GM18870 (cell line): ENCODE measurements around the gene CCL20.
"Not testable (repeated sequence)": the region's sequence is repeated elsewhere in the genome, so short reads cannot be mapped to it uniquely, and the experiment has no call there.

ENCODE experiments used
- ATAC-seq: cut with Tn5 transposase; IDR thresholded peaks from one replicate; pipeline ENCODE4 v1.9.1; 2021; ENCODE audit warnings: moderate library complexity; ENCODE audit not compliant: unreplicated experiment

The CCL20 gene

DNA sequence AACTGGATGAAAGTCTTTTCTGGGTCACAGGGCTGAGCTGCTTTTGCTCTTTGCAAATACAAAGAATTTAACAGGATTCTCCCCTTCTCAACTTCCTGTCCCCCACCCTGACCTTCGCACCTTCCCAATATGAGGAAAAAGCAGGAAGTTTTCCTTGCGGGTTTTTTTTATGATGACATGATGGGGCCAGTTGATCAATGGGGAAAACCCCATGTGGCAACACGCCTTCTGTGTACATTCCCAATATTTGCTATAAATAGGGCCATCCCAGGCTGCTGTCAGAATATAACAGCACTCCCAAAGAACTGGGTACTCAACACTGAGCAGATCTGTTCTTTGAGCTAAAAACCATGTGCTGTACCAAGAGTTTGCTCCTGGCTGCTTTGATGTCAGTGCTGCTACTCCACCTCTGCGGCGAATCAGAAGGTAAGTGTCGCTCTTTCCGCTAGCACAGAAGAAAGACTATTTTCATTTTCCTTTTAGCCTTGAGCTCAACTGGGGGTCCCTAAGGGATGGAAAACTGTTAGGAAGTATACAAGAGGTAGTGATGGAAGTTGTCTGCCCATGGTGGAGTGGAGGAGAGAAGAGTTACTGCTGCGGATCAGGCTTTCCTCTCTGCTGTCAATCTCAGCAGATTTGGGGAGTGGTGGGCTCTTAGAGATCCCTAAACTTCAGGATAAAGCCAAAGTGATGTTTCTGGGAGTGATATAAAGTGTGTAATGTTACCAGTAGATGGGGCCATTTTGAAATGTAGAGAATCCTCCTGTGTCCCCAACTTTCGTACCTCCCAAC is at the start of gene CCL20:
TSS of gene CCL20 (plus strand) at position 281 of the 792 bp plus-strand sequence. CDS start at position 351, 70 bp downstream.
- ATAC-seq: no peak

- peak; percentile 9 for ATAC-seq
Observed at GRCh38 chr2:227765788-227766372, 47.8 kb upstream of the CCL20 start.

- peak; percentile 91 for ATAC-seq
Observed at GRCh38 chr2:227766373-227766883, 47.2 kb upstream of the CCL20 start.

- no peak for ATAC-seq
Observed at GRCh38 chr2:227767830-227768229, 45.8 kb upstream of the CCL20 start.

- ATAC-seq: no peak
Observed at GRCh38 chr2:227772197-227772661, 41.4 kb upstream of the CCL20 start.

GRCh38 chr2:227772932-227773331 is 40.7 kb upstream of the CCL20 start:
- no peak for ATAC-seq

- ATAC-seq: no peak
Observed at GRCh38 chr2:227774011-227774624, 39.5 kb upstream of the CCL20 start.

GRCh38 chr2:227774895-227775842 is 38.5 kb upstream of the CCL20 start:
- ATAC-seq: no peak

DNA sequence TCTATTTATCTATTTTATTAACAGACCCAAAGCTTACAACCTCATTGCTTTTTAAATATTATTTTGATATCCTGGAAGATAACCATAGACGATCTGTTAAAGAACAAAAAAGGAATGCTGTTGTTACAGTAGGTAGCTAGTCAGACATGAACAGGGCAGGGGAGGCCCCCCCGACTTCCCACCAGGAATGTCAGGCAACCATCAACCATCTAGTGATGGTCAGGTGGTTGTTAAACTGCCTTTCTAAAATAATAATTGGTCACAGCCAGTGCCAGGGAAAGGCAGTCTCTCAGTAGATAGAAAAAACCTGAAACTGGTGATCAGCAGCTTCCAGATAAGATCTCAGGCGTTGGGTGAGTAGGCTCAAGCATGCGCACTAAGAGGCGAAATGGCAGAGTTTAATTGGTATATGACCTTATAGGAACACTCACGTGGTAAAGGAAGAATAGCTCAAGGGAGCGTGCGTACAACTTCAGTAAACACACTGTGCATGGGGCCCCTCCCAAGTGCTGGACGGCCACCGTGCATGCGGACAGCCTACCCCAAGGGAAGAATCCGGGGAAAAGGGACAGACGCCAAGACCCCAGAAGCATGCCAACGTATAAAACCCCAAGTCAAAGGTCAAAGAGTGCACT is 32.5 kb upstream of the CCL20 start:
- no peak for ATAC-seq

DNA sequence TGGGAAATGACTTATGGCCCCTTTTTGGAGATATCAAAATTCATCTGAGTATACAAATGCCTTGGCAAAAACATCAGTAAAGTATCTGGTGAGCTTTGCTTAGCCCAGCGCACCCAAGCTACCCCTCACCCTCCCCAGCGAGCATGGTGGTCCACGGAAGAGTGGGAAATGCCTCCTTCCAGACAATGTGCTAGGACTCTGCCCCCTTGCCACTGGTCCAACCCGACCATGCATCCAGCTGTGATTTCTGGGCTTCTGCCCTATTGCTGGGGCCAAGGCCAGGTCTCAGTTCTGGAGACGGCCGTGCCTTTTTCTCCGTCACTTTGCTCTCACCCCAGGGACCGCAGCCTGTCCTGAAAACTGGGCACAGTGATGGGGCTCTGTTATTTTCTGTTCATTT is 31.8 kb upstream of the CCL20 start:
- no peak for ATAC-seq

DNA sequence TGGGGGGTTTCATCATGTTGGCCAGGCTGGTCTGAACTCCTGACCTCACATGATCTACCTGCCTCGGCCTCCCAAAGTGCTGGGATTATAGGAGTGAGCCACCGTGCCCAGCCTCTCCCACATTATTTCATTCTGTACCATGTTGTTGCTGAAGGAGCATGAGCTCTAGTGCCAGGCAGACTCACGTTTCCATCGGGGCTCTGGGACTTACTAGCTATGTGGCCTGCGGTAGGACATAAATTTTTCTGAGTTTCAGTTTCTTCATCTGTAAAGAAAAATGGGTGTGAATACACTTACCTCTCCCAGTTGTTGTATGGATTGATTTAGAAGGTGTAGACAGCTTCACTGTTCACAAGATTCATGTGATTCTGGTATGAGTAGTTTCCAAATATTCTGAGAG is 30.8 kb upstream of the CCL20 start:
- ATAC-seq: peak; percentile 41

GRCh38 chr2:227783404-227784138 is 30.1 kb upstream of the CCL20 start:
- peak; percentile 98 for ATAC-seq

DNA sequence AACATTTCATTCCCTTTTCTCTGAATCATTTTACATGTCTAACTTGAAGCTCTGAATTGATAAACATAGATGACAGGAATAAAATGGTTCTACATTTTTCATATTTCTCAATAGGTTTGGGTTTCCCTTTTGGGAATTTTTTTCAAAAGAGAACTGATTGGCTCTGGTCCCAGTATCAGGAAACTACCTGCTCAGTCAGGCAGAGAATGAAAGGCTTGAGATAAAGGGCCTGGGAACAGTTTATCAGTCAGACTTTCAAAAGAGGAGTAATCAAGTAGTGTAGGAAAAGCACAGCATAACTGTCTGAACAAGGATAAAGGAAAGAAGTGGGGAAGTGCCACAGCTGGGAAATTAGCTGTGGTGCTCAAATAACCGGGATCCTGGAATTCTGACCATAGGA is 28.3 kb upstream of the CCL20 start:
- no peak for ATAC-seq

GRCh38 chr2:227788561-227789018 is 25.1 kb upstream of the CCL20 start:
- ATAC-seq: no peak

DNA sequence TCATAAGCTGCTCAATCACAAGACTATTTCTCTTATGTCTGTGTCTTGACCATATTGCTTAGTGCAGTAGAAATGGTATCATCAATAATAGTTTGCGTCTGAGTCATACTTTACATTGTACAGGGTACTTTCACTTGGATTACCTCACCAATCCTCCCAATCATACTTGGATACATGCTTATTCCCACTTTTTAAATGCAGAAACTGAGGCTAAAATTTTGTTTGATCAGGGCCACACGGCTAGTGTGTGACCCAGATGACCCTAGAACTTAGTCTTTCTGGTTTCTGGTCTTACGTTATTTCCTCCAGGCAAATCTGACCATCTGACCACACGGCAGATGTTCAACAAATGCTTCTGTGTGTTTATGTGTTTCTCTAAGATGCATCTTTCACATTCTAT is 23.8 kb upstream of the CCL20 start:
- no peak for ATAC-seq

DNA sequence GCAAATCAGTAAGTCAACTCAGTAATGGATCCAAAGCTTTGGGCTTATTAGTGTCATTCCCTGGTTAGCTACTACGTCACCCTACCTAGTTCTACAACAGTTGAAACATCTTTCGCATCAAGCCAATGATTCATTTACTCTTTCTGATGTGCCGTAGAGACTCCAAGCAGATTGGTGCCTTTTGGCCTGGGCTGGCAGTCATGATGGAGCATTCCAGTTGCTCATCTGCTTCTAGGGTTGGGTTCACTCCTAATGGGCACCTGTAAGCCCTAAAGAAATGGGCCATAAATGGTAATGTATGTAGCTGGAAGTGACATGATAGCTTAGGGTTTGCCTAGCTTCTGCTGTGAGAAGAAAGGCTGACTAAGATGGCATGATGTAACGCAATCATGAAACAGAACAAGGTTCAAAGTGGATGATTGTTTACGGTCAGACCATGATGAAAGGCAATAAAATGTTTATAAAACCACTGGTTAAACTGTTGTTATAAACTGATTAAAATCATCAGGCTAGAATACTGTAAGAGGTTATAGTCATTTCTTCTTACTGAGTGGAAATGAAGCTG is 20.4 kb upstream of the CCL20 start:
- no peak for ATAC-seq

DNA sequence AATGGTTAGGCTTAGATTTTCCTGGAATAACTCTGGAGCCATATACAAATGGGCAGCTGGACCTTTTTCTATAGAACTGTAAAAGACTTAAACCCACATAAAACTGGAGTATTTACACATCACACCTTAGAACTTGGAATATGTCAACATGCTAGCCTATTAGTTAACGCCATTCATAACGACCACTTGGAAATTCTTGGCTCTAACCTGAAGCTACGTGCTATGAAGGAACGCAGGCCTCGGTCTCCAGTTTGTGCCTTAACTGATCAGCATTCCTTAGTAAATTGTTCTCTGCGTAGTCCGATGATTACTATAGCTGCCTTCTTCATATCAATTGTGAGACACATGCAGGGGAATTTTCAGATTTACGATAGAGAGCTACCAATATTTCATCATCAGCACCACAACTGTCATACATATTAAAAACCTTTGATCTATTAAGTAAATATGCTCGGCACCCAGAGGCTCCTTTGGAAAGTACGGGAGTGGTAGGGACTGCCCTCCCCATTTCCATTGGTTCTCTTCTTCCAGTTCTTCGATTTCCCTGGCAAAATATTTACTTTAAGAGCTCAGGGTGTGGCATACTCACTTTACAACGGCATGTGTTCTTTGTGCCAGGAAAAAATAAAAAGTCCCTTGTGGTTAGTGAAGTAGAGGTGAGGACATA is 17.5 kb upstream of the CCL20 start:
- no peak for ATAC-seq

- ATAC-seq: not testable (repeated sequence)
Observed at GRCh38 chr2:227796768-227797167, 16.9 kb upstream of the CCL20 start.

- ATAC-seq: no peak
Observed at GRCh38 chr2:227799202-227799601, 14.4 kb upstream of the CCL20 start.
